HL-60 (cell line): ENCODE measurements around the gene CIB4.

Source experiments
- DNase-seq, 2 experiments: peaks; one replicate each; pipeline ENCODE4 v3.0.0-alpha.2; 2010 to 2020; ENCODE audit warnings: low read depth in 1 of 2, low spot score in 1 of 2
- H3K27ac ChIP-seq: fragments of 250-450 bp; sonication (Bioruptor Pico); replicated peaks from 2 replicates; pipeline ENCODE4 v1.5.1; 2020; ENCODE audit warnings: mild to moderate bottlenecking, moderate library complexity
- H3K27me3 ChIP-seq: fragments of 250-450 bp; sonication (Bioruptor Pico); 2 replicates; pipeline ENCODE4 v1.5.1; 2021; ENCODE audit warnings: mild to moderate bottlenecking, moderate library complexity; ENCODE audit not compliant: insufficient read depth, poor library complexity, severe bottlenecking
- H3K4me3 ChIP-seq: replicated peaks from 2 replicates; pipeline ENCODE4 v1.5.1; 2011; ENCODE audit warnings: mild to moderate bottlenecking, control low read depth, low read length; ENCODE audit not compliant: insufficient read depth
- CTCF ChIP-seq: IDR thresholded peaks from one replicate; pipeline ENCODE4 v1.5.1; 2011; ENCODE audit warnings: low read length, control low read depth, inconsistent platforms; ENCODE audit not compliant: insufficient read depth
- GABPA ChIP-seq: IDR thresholded peaks from 2 replicates; pipeline ENCODE4 v1.6.1; 2012; ENCODE audit warnings: low read depth
- POLR2AphosphoS5 ChIP-seq: IDR thresholded peaks from 2 replicates; pipeline ENCODE4 v1.6.1; 2012; ENCODE audit warnings: low read depth
- SPI1 ChIP-seq: IDR thresholded peaks from 2 replicates; pipeline ENCODE4 v1.6.1; 2012; ENCODE audit warnings: low read depth, mild to moderate bottlenecking, borderline replicate concordance
- TF ChIP-seq, protein P1 (sequence below): IDR thresholded peaks from 2 replicates; pipeline ENCODE4 v1.6.1; 2012; ENCODE audit warnings: low read depth; ENCODE audit not compliant: insufficient replicate concordance

CIB4 gene

DNA sequence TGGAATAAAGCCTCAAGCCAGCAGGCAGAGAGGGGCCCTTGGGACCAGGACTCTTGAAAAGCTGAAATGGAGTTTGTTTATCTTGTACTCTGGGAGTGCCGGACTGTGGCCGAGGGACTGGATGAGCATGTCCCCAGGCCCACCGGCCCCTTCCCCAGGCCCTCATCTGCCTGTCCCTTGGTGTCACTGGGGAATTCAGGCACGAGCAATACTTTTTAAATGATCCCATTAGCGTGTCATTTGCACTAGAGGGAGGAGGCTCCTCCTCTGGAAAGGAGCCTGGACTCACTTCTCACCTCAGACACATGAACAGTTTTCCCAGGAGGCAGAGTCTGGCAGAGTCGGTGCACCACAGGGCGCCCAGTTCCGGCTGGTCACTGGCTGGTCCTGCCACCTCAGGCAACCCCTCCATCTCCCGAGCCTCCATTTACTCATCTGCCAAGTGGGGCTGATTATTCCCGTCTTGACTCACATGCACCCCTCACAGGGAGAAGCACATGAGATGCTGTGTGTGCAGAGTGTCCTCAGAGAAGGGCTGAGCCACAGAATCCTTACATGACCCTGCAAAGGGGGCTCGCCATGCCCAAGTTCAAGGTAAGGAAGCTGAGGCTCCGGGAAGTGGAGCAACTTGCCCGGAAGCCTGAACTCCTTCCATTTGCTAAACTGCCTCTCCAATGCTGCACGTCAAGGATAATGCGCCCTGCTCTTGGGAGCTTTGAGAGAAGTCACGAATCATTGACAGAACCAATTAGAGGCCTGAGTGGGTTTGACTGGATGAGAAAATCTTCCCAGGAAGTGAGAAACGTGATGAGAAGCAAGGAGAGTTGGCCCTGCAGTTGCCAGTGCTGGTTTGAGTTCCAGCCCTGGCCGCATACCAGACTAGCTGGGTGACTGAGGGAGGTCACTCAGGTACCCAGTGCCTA, 26.7 kb downstream of the CIB4 start:
- no peak for DNase-seq
- no peak overlapping the region for H3K27ac ChIP-seq

DNA sequence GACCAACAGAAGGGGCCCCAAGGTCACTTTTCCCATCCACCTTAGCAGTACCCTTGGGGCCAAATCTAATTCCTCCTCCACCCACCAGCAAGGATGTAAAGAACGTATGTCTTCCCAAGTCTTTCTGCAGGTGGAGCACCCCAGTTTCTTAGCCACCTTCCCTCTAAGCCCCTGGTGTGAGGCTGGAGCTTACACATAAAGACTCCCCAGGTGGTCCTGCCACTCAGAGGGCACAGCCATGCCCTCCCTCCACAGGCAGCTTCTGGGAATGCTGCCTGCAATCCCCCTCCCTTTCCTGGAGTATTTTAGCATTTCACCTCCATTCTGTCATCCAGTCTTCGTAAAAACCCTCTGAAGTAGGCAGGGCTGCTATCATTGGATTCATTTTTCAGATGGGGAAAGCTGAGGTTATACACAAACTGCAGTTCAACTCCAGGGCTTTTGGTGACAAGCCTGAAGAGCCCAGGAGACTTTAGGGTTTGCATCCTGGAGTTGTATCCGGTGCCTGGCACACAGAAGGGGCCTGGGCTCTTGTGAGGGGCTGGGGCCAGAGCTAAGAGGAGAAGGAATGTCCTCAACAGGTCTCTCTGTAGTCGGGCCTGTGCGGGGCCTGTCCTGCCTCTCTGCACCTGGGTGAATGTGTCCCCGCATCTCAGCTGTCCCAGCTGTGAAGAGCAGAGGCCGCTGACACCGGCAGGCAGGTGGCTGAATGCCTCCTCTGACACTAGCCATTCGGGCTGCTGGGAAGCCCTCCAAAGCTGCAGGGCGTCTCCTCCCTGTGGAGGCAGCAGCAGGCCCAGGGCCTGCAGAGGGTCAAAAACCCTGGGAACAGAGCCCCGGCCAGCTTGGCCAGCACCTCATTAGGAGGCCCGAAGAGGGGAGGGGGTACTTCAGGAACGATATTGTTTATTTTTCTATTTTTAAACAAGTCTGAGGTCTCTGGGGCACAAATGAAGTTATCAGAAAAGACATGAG, 27.6 kb downstream of the CIB4 start:
- TF ChIP-seq, protein P1, sequence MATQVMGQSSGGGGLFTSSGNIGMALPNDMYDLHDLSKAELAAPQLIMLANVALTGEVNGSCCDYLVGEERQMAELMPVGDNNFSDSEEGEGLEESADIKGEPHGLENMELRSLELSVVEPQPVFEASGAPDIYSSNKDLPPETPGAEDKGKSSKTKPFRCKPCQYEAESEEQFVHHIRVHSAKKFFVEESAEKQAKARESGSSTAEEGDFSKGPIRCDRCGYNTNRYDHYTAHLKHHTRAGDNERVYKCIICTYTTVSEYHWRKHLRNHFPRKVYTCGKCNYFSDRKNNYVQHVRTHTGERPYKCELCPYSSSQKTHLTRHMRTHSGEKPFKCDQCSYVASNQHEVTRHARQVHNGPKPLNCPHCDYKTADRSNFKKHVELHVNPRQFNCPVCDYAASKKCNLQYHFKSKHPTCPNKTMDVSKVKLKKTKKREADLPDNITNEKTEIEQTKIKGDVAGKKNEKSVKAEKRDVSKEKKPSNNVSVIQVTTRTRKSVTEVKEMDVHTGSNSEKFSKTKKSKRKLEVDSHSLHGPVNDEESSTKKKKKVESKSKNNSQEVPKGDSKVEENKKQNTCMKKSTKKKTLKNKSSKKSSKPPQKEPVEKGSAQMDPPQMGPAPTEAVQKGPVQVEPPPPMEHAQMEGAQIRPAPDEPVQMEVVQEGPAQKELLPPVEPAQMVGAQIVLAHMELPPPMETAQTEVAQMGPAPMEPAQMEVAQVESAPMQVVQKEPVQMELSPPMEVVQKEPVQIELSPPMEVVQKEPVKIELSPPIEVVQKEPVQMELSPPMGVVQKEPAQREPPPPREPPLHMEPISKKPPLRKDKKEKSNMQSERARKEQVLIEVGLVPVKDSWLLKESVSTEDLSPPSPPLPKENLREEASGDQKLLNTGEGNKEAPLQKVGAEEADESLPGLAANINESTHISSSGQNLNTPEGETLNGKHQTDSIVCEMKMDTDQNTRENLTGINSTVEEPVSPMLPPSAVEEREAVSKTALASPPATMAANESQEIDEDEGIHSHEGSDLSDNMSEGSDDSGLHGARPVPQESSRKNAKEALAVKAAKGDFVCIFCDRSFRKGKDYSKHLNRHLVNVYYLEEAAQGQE, result no peak
- no peak for TF ChIP-seq CTCF
- TF ChIP-seq SPI1, result no peak
- TF ChIP-seq GABPA, result no peak
- TF ChIP-seq POLR2AphosphoS5, result no peak
- H3K4me3 ChIP-seq, result no peak overlapping the region
- H3K27me3 ChIP-seq, result no peaks in the 10 kb centered on the region
- DNase-seq, result no peak
- H3K27ac ChIP-seq, result no peak overlapping the region

More for the DNA sequence above, 26.7 kb downstream of the CIB4 start:
- TF ChIP-seq, protein P1, result no peak
- no peak for TF ChIP-seq GABPA
- TF ChIP-seq POLR2AphosphoS5, result no peak
- TF ChIP-seq SPI1, result no peak
- no peak for TF ChIP-seq CTCF
- H3K27me3 ChIP-seq, result no peaks in the 10 kb centered on the region
- H3K4me3 ChIP-seq, result no peak overlapping the region

GRCh38 chr2:26612522-26613240, 28.5 kb downstream of the CIB4 start:
- Histone ChIP-seq H3K4me3 (no peak overlapping the region), H3K27ac (no peak overlapping the region), H3K27me3 (no peaks in the 10 kb centered on the region)
- no peak; the same call in 1 of the 2 replicates for TF ChIP-seq SPI1
- no peak for TF ChIP-seq CTCF
- TF ChIP-seq GABPA, result no peak
- no peak for TF ChIP-seq POLR2AphosphoS5
- TF ChIP-seq, protein P1, result no peak
- peak in 1 of 2 experiments; percentile 60 for DNase-seq
